SK-N-SH treated with all-trans-retinoic acid at 6 μM for 48 hours (cell line): ENCODE data around the gene PLCB2.

ENCODE experiments used
- TOX ChIP-seq: fragments of 250-450 bp; sonication (Bioruptor Pico); IDR thresholded peaks from 2 replicates; pipeline ENCODE4 v1.8.0; 2021; ENCODE audit warnings: mild to moderate bottlenecking, moderate library complexity, borderline replicate concordance
- ZFP3 ChIP-seq: fragments of 250-450 bp; sonication (Bioruptor Pico); IDR thresholded peaks from 2 replicates; pipeline ENCODE4 v1.5.0; 2020; ENCODE audit warnings: mild to moderate bottlenecking, moderate library complexity

- TF ChIP-seq TOX (CRISPR knock-in tag) (no peak), ZFP3 (CRISPR knock-in tag) (no peak)
Measured at GRCh38 chr15:40303576-40303975, 4.2 kb downstream of the PLCB2 start.
